ENCODE results near the gene TRIM24.

GRCh38 chr7:138514044-138514443 lies 54.0 kb downstream of the TRIM24 start:
- TF ChIP-seq EZH2 (IDR thresholded peaks at IDR 0.05; ENCODE audit: insufficient read depth, low read length) = no peak
- TF ChIP-seq, protein P1, sequence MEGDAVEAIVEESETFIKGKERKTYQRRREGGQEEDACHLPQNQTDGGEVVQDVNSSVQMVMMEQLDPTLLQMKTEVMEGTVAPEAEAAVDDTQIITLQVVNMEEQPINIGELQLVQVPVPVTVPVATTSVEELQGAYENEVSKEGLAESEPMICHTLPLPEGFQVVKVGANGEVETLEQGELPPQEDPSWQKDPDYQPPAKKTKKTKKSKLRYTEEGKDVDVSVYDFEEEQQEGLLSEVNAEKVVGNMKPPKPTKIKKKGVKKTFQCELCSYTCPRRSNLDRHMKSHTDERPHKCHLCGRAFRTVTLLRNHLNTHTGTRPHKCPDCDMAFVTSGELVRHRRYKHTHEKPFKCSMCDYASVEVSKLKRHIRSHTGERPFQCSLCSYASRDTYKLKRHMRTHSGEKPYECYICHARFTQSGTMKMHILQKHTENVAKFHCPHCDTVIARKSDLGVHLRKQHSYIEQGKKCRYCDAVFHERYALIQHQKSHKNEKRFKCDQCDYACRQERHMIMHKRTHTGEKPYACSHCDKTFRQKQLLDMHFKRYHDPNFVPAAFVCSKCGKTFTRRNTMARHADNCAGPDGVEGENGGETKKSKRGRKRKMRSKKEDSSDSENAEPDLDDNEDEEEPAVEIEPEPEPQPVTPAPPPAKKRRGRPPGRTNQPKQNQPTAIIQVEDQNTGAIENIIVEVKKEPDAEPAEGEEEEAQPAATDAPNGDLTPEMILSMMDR (IDR thresholded peaks at IDR 0.05; ENCODE audit: insufficient read depth, low read depth, low read length) = no peak

Data from astrocyte (in vitro differentiated cells and primary cell).